Psoas muscle (tissue), 8 donors: ENCODE data around the gene PNLIP. TPM values are rescaled to one million over a fixed set of nuclear protein-coding genes. Genes with fewer than 3 reads are reported as not detected.

Experiments used
- ATAC-seq, 4 donors: fragments of 200-7000 bp; cut with Tn5 transposase; one replicate each; pipeline ENCODE4 v1.9.1; 2020; ENCODE audit warnings: moderate library complexity in 3 of 4, mild to moderate bottlenecking in 2 of 4
- DNase-seq, 2 donors: peaks; one replicate each; pipeline ENCODE4 v3.0.0-alpha.2; 2020
- H3K27ac ChIP-seq: fragments of 200-600 bp; one replicate; pipeline ENCODE4 v1.8.0; 2022
- H3K27me3 ChIP-seq, 3 donors: fragments of 200-600 bp in 1 of 3; one replicate each; pipeline versions ENCODE4 v1.6.1 to v1.8.0; 2013 to 2022; ENCODE audit warnings: low read length in 2 of 3, mild to moderate bottlenecking in 2 of 3, moderate library complexity in 1 of 3; ENCODE audit not compliant: insufficient read depth in 3 of 3
- H3K36me3 ChIP-seq, 2 donors: fragments of 200-600 bp in 1 of 2; one replicate each; pipeline versions ENCODE4 v1.6.1 to v1.8.0; 2013 to 2022; ENCODE audit warnings: low read depth in 1 of 2, mild to moderate bottlenecking in 1 of 2, moderate library complexity in 1 of 2; ENCODE audit not compliant: insufficient read depth in 1 of 2
- H3K4me1 ChIP-seq: fragments of 200-600 bp; one replicate; pipeline ENCODE4 v1.8.0; 2022
- H3K4me3 ChIP-seq: fragments of 200-600 bp; one replicate; pipeline ENCODE4 v1.8.0; 2022; ENCODE audit warnings: mild to moderate bottlenecking
- H3K9me3 ChIP-seq: fragments of 200-600 bp; one replicate; pipeline ENCODE4 v1.8.0; 2022
- CTCF ChIP-seq: fragments of 200-600 bp; IDR thresholded peaks from one replicate; pipeline ENCODE4 v1.8.0; 2022; ENCODE audit warnings: antibody characterized with exemption
- WGBS, 3 donors: extraction: QIAGEN DNeasy Blood & Tissue Kit; methylation state at CpG; one replicate each; pipeline versions ENCODE4 v1.1.6 to v1.1.7; 2013; 5-methylcytosine and 5-hydroxymethylcytosine counted together
- intact Hi-C, 2 donors: fragments of 100-400 bp; cut with DNase I; formaldehyde crosslinking; loops; one replicate each; pipeline versions ENCODE4 v1.11.0 to v1.14.2; 2022
- long read RNA-seq, 2 donors: library from polyadenylated mRNA; unstranded; transcript quantifications; one replicate each; pipeline ENCODE4 v2.0.0, GENCODE V29; 2021
- polyA plus RNA-seq, 3 donors: library from polyadenylated mRNA; stranded (reverse); fragments of 200-250 nt; gene quantifications; one replicate each; pipeline ENCODE4 v1.2.3, GENCODE V29; 2013
- total RNA-seq, 4 donors: library from RNA; stranded (reverse); fragmentation: NEBNext Ultra II Directional in 2 of 4; extraction: Animal tissue kit (Norgen Biotek cat#: 25700) in 2 of 4; gene quantifications; one replicate each; pipeline versions ENCODE4 v1.2.1 to v1.2.4, GENCODE V29; 2021 to 2023
- donor health status: healthy with polysubstance abuse.
- donor health status: DM: no; HTN: no; CAD: no; lungs with moderate emphysema.
- donor health status: Bipolar disorder and iron deficiency.
- donor health status: healthy.
- donor health status: DM: yes; HTN: yes; CAD: no.
- donor health status: DM: no; HTN: no; CAD: no.
- donor health status: DM: no; HTN: no; CAD: no.
- donor health status: DM: yes; HTN: yes; CAD: no.

The PNLIP gene
- 1 to 10 TPM in 1 of 4 donors, under 1 TPM in 1, not detected in 2; 0.15 to 3.5 TPM for total RNA-seq
- polyA plus RNA-seq: under 1 TPM; 0.03 to 0.39 (median 0.10) TPM
- long read RNA-seq, donor 1: 0 reads
- long read RNA-seq, donor 2: 0 reads

- H3K9me3 ChIP-seq: no peaks in the 10 kb centered on the region
- H3K4me1 ChIP-seq: no peaks in the 10 kb centered on the region
- intact Hi-C loops: no loop called here
- no peaks in the 10 kb centered on the region for H3K36me3 ChIP-seq
- H3K27ac ChIP-seq: no peak within 1 kb of the TSS
- 77 to 84% (median 77%) methylated on average over 8 of the region's 8 CpGs for WGBS, 3 donors
- no peaks in the 10 kb centered on the region for H3K27me3 ChIP-seq
- DNase-seq: no peak
- no peak for ATAC-seq
- no peak for TF ChIP-seq CTCF
- H3K4me3 ChIP-seq: no peak within 1 kb of the TSS
Measured at GRCh38 chr10:116545756-116546155, at the start of gene PNLIP. Gene PNLIP (plus strand): TSS chr10:116545931. CDS start chr10:116546093, 162 bp downstream.

GRCh38 chr10:116504786-116505185, 40.9 kb upstream of the PNLIP start:
- no peak for DNase-seq
- no peak overlapping the region for H3K27ac ChIP-seq
- 66 to 68% (median 66%) methylated on average over 8 of the region's 8 CpGs for WGBS, 3 donors
- H3K4me3 ChIP-seq: no peak overlapping the region
- ATAC-seq: no peak
- intact Hi-C loops: no loop called here
- no peaks in the 10 kb centered on the region for H3K9me3 ChIP-seq
- no peaks in the 10 kb centered on the region for H3K4me1 ChIP-seq
- no peak for TF ChIP-seq CTCF
- no peaks in the 10 kb centered on the region for H3K27me3 ChIP-seq
- no peaks in the 10 kb centered on the region for H3K36me3 ChIP-seq

- intact Hi-C loops: no loop called here
- Histone ChIP-seq H3K9me3 (no peaks in the 10 kb centered on the region), H3K4me1 (no peaks in the 10 kb centered on the region), H3K27ac (no peak overlapping the region), H3K27me3 (no peaks in the 10 kb centered on the region), H3K36me3 (no peaks in the 10 kb centered on the region), H3K4me3 (no peak overlapping the region)
- 61 to 62% (median 62%) methylated on average over 3 of the region's 3 CpGs for WGBS, 3 donors
- no peak for ATAC-seq
- no peak for DNase-seq
- no peak for TF ChIP-seq CTCF
Measured at GRCh38 chr10:116510565-116510964, 35.2 kb upstream of the PNLIP start.

GRCh38 chr10:116511365-116511764, 34.4 kb upstream of the PNLIP start:
- Histone ChIP-seq H3K27me3 (no peaks in the 10 kb centered on the region), H3K4me1 (no peaks in the 10 kb centered on the region), H3K27ac (no peak overlapping the region), H3K36me3 (no peaks in the 10 kb centered on the region), H3K4me3 (no peak overlapping the region), H3K9me3 (no peaks in the 10 kb centered on the region)
- ATAC-seq: no peak
- no peak for TF ChIP-seq CTCF
- intact Hi-C loops: no loop called here
- DNase-seq: no peak
- 51 to 66% (median 60%) methylated on average over 3 of the region's 3 CpGs for WGBS, 3 donors
